ENCODE data around the gene CCDC88C.

Gene CCDC88C

DNA sequence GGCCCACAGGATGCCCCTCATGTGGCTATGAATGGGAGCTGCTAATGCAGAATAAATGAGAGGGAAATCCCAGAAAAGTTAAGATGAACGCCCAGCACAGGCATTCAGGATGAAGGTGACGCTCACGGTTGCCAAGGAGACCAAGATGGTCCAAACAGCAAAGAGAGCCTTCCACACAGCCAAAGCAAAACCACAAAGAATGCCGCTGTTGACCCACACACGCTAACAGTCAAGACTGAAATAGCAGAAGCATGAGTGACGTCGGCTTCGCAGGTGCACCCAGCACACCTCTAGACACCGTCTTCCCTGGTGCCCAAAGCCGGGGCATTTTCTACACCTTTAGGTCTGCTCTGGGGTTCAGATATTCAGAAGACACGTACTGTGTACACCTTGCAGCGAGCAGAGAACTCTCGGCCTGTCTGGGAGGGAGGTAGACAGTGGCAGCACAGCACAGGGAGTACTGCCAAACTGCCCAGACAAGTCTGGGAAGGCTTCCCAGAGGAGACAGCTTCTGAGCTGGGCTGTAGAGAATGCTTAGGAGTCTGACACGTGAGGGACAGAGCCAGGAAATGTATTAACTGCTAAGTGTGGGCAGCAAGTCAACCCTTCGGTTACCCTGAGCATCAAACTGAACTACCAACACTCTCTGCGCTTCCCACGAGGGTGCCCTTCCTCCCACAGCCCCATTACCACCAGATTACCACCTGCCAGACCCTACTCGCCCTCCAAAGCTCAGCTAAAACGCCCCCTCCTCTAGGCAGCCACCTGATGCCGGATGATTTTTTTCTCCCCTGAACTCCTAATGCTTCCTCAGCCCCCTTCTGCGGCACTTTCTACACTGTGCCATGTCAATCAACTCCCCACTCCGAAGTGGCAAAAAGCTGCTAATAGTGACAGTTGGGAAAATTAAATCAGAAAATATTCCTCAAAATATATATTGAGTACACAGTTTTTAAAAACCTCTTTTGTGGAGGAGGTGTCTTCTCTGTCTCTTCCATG is 50.1 kb downstream of the CCDC88C start:
- in situ Hi-C loops (cut with HindIII; ENCODE audit: low sequenced_read_pairs) = no loop called here

DNA sequence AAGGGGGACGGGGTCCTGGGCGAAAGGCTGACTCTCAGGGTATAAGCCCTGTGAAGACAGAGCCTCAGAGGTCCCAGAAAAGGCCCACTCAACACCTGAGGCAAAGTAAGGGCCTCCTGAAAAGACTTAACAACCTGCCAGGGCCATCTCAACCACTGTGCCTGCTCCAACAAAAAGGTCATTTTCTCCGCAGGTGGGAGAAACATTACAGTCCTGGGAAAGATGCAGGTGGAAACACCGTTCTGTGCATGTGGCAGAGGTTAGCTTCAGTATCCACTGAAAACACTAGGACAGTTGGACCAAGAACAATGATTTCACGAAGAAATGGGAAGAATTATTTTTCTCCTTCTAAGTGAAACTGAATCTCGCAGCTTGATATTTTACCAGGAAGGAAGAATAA is 50.9 kb downstream of the CCDC88C start:
- in situ Hi-C loops (cut with HindIII; ENCODE audit: low sequenced_read_pairs) = no loop called here

DNA sequence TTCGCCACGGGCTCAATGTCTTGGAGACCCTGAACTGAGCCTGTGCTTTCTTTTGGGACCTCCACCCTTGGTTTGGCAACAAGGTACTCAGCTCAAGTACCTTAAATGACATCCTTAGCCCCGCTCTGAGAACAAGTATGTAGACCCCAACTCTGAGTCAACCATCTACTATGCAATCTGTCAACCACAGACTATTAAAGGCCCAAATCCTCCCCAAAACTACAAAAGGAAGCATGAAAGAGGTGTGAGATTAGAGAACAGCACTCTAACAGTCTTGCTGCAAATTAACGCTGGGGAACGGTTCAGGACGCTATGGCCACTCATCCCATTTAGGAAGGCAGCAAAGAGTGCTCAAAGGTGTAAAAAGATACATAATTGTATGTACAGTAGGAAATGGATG is 52.1 kb downstream of the CCDC88C start:
- in situ Hi-C loops (cut with HindIII; ENCODE audit: low sequenced_read_pairs) = no loop called here

DNA sequence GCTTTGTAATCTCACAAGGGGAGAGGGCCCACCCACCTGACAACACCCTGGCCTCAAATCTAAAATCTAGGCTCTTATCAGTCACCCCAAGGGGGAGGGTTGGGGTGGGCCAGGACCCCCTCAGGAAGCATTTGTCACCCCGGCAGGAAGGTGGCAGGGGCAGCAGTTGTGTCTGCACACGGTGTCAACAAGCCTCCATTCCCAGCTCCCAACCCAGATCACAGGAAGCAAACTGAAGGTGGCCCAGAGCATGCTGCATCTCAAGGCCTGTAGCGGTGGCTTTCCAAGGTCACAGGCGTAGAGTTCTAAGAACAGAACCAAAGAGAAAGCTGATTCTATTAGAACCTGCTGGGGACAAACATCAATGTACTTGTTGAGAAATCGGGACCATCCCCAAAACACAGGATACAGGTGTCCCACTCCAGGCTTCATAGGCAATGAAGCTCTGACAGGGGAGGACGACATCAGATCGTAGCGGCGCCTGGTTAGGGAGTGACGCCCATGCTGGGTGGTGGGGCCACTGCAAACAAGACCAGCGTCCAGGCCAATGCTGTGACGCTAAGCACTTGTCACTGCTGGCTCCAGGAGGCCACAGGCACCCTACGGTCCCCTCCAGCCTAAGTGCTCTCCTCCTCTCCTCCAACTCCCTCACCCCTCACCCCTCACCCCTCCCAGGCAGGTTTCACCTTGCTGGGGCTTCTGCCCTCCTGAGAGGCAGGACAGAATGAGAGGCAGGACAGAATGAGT is 52.9 kb downstream of the CCDC88C start:
- in situ Hi-C loops (cut with HindIII; ENCODE audit: low sequenced_read_pairs) = no loop called here

DNA sequence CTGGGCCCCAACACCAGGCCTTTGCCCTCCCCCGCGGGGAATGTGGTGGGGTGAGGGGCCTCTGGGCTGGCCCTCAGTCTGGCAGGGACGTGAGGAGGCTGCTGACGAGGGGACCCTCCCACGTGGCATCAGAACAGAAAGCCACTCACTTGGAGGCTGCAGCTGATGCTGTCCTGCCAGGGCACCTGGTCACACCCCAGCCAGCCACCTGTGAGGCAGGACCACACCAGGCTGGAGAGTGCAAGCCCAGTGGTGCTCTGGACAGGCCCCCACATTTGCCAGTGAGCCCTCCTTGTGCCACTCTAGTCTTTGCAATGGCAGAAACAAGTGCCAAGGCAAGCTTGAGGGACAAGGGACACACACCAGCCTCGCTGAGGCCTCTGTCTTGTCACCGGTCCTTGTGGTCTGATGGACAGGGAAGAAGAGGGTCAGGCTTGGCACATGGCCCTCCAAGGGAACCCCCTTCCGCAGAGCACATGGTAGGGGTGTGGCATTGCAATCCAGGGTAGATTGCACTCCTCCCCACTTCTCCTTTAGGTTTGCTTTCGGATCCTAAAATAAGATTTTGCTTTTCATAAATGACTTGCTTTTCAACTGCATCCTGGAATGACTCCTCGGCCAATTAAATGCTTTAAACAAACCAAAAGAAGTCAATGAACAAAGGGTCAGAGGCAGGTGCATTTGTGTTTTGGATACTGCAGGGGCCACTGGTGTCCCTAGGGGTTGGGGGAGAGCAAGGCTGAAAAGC is 53.7 kb downstream of the CCDC88C start:
- in situ Hi-C loops (cut with HindIII; ENCODE audit: low sequenced_read_pairs) = no loop called here

DNA sequence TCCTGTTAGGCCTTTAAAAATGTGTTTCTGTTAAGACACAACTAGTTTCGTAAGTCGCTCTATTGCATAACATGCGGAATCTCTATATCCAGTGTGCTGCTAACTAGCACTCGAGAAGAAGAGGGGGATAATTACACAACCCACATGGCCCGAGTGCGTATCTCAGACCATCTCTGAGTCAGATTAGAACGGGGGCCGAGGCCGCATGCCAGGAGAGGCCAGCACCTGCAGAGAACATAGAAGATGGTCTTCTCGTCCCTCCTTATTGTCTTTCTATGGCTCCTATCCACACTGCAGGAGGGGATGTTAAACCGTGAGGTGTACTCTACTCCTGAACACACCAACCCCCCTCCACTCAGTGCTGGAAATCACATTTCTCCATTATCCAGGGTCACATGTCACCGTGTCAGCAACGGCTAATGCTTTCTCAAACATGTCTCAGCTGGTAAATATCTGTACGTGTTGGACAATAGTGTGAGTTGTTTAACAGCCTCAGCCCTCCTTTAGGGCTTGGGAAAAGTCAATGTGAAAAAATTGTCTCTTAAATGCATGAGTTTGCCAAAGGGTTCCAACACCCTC is 56.3 kb downstream of the CCDC88C start:
- in situ Hi-C loops (cut with HindIII; ENCODE audit: low sequenced_read_pairs) = no loop called here

DNA sequence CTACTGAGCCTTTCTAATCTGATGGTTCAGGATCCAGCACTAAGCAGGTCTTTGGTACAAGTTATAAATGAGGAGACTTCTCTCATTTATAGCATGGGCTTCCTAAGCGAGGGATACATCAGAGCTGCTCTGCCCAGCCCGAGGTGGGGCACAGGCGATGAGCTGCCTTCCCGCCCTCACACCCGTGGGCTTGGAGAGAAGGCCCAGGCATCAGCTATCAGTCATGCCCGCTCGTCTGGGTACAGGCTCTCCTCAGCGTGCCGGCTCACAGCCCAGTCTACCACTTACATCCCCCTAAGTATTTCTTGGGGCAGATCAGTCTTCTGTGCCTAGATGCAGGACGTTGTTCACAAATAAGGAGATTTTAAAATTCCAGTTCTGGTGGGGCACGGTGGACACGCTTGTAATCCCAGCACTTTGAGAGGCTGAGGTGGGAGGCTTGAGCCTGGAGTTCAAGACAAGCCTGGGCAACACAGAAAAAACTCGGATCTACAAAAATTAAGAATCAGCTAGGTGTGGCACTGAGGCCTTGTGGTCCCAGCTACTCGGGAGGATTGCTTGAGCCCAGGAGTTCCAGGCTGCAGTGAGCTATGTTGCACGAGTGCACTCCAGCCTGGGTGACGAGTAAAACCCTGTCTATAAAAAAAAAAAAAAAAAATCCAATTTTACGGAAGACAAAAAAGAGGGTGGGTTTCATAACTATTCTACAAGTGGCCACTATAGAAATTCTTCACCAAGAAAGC is 57.0 kb downstream of the CCDC88C start:
- in situ Hi-C loops (cut with HindIII; ENCODE audit: low sequenced_read_pairs) = no loop called here

DNA sequence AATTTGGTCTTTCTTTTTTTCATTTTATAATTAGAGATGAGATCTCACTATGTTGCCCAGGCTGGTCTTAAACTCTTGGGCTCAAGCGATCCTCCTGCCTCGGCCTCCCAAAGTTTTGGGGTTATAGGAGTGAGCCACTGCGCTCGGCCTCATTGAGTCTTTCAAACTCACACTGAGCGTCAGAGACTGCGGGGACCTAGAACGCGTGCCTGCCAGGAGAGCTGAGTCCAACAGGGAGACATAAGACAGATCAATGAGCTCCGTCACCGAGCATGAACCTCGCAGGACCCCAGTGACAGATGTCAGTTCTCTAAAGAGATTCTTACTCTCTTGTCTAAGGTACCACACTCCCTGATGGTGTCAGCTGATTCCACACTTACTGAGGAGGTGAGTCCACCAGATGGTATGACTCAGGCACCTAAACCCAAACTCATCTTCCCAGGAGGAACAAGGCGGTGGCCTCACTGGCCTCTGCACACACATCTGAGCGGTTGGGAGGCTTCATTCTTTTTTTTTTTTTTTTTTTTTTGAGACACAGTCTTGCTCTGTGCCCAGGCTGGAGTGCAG is 58.9 kb downstream of the CCDC88C start:
- in situ Hi-C loops (cut with HindIII; ENCODE audit: low sequenced_read_pairs) = no loop called here

DNA sequence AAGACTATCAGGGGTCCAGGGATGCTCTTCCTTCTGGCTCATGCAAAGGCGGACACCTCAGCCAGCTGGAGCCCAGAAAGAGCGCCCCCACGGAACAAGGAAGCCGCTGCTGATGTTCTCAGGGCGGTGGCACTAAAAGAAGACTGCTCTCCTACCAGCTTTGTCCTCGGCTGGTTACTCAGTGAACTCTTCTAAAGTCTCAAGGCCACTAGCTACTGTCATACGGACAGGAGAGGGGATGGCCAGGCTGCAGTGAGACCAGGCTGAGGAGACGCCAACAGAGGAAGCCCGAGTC is 59.6 kb downstream of the CCDC88C start:
- in situ Hi-C loops (cut with HindIII; ENCODE audit: low sequenced_read_pairs) = no loop called here

DNA sequence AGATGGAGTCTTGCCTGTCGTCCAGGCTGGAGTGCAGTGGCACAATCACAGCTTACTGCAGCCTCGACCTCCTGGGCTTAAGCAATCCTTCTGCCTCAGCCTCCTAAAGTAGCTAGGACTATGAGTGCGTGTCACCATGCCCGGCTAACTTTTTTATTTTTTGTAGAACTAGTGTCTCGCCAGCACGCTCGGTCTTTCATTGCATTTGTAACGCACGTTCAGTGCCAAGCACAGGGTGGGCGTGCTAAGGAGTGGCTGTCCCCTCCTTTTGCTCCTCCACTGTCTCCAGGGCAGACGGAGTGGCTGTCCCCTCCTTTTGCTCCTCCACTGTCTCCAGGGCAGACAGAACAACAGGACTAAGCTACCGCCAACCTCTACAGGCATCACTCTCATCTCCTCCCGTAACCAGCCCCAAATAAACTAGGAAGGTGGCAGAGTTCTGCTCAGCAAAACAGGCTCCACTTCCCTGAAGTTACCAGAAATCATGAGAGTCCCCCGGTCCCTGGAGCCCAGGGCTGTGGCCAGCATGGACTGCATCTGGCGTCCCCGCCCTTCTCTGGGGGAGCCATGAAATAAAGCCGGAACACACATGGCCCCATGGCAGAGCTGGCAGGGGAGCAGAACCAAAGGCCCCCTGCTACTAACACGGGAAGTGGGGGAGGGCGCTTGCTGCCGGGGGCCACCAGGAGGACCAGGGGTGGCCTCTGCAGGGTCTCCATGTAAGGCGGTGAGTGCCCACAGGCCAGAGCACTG is 60.2 kb downstream of the CCDC88C start:
- in situ Hi-C loops (cut with HindIII; ENCODE audit: low sequenced_read_pairs) = no loop called here

DNA sequence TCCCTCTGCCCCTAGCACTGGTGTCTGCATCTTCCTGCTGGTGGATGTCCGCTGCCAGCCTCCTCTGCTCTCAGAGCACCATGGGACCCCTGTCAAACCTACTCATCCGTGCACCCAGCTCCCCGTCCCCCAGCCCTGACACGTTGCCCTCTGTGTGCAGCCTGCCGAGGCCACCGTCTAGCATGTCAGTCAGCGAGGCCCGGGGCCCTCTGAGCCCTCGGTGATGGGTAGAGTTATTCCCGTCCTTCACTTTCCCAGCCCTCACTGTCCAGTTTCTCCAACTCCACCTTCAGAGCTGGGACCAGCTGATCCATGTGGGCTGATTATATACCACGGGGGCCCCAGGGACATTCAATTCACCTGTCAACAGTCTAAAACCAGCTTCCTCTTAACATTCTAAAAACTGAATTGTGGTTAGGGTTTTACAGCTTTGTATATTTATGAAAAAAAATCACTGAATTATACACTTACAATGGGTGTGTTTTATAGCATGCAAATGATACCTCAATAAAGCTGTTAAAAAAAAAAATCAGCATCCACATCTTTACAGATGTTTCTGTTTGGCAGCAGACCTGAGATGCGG is 61.3 kb downstream of the CCDC88C start:
- in situ Hi-C loops (cut with HindIII; ENCODE audit: low sequenced_read_pairs) = no loop called here

DNA sequence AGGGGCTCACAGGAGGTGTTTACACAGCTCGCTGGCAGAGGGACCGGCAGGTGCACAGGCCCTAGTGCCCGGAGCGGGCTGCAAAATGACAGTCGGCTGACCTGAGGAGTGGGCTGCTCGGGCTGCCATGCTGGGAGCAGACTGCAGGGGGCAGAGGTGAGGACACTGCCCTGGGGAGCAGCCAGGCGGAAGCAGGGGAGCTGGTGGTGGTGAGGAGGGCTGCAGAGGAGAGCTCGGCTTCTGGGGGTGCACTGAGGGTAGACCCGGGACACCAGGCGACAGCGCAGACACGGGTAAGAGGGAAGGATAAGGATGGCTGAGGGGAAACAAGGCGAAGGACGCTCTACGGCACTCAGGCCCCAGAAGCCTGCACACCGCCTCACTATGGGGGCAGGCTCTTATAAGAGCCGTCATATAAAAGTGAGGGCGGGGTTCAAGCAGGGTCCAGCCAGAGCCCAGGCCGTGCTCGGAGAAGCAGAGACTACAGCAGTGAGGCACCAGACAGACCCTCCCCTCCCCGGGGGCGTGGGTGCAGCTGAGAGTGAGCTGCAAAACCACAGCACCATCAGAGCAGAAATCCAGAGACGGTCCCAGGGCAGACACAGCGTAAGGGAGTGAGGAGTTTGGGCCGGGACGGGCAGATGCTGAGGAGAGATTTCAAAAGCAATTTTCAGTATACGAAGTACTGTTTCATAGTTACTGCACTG is 62.5 kb downstream of the CCDC88C start:
- in situ Hi-C loops (cut with HindIII; ENCODE audit: low sequenced_read_pairs) = no loop called here

DNA sequence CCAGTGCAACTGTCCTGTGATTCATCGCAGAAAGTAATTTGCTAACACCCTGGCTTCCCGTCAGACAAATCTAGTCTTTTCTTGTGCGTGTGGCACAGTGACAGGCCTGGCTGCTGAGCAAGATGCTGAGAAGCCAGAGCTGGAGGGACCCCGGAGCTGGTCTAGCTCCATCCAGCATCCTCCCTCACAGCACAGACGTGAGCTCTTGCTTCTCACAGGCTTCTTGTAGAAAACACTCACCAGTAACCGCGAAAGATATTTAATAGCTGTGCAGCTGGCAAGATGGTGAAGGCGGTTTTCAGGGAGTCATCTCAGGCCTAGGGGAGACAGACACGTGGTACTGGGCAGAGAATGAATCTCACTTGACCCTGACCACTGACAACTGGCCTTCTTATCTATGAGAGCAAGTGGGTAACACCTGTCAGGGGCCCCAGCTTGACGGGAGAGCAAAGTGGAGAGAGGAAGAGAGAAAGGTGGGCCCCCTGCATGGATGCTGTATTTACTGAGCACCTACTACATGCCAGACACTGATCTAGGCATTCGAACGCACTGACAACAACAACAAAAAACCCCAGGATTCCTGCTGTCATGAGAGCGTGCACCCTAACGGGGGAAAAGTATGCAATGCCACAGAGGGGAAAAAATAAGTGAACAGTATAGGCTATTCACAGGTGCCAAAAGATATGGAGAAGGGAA is 63.3 kb downstream of the CCDC88C start:
- in situ Hi-C loops (cut with HindIII; ENCODE audit: low sequenced_read_pairs) = no loop called here

DNA sequence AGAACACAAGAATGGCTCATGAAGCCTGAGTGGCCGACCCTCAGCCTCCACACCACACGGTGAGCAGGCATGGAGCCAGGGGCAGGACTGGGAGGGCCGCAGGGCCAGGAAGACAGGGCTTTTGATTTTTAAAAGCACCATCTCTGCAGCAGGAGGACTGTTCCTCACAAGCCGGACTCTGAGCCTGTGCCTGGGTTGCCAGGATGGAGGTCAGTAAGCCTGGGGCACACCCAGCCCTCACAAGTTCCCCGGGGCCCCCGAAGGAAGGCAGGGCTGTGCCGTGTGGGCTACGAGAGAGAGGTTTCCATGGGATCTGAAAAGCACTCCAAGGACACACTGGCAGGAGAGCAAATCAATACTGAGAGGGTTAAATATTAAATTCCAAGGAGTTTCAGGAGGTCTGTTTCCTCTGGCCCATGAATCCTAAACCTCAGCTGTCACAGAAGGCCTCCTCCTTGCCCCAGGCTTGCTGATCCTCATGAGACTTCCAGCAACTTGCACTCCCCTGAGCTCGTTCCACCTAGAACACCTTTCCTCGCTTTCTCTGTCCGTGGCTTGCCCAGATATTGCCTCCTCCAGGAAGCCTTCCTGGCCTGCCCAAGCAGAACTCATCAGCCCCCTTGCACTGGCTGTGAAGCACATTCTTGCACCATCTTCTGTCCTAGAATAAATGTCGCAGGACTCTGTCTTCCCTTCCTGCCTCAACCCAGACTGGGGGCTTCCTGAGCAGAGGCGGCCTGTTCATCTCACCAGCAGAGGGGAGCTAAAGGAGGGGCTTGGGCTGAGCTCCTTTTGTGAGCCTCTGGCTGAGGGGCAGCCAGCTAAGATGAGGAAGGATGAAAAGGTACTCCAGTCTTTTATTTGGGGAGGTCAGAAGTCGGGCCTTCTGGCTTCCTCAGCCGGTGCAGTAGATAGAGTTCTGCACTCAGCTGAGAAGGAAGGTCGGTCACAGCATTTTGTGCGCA is 64.6 kb downstream of the CCDC88C start:
- in situ Hi-C loops (cut with HindIII; ENCODE audit: low sequenced_read_pairs) = no loop called here

DNA sequence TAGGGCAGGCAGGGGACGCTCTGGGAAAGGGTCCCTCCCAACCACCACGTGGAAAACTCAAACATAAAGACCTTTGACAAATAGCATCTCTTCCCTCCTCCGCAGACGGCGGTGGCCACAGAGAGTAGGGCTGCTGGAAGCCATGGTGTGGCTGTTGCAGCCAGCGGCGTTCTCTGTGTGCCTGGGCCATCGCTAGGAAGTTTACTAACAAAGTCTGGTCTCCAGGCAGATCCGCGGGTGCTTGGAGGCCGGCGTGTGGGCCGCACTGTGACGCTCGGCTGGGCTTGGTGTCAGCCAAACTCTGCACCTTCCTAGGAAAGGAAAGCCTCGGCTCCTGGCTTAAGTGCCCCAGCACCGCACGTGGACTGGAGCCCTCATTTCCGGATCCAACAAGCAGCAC is 65.6 kb downstream of the CCDC88C start:
- in situ Hi-C loops (cut with HindIII; ENCODE audit: low sequenced_read_pairs) = no loop called here

DNA sequence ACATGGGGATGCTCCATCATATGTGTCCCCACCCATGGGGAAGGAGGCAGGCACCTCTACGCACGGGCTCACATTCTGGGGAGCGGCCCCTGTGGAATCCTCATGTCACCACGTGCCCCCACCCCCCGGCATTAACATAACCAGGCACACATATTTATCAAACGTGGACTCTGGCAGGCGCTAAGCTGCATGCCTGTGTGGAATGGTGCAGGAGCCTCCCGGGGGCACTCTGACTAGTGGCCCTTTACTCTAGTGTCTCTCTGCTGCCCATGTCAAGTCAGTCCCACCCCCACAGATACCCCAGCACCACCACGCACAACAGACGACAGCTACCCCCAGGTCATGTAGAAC is 66.1 kb downstream of the CCDC88C start:
- in situ Hi-C loops (cut with HindIII; ENCODE audit: low sequenced_read_pairs) = no loop called here
